Left lobe of liver (tissue), 2 donors: ENCODE results near the gene ARMH4. TPM values are rescaled to one million over a fixed set of nuclear protein-coding genes. Genes with fewer than 3 reads are reported as not detected.

ENCODE experiments used
- ATAC-seq: fragments of 200-7000 bp; cut with Tn5 transposase; one replicate; pipeline ENCODE4 v1.9.1; 2020; ENCODE audit warnings: mild to moderate bottlenecking, moderate library complexity
- DNase-seq: peaks from one replicate; pipeline ENCODE4 v3.0.0-alpha.2; 2020; ENCODE audit warnings: low spot score
- total RNA-seq: library from RNA; stranded (reverse); gene quantifications from one replicate; pipeline ENCODE4 v1.2.1, GENCODE V29; 2021
- donor health status: DM: no; HTN: no; CAD: no; lungs with moderate emphysema.
- donor health status: DM: no; HTN: yes; CAD: no.

The ARMH4 gene
- total RNA-seq, 1 donor from 2014 or later: 0.96 TPM

GRCh38 chr14:58059126-58059525, 92.9 kb downstream of the ARMH4 start:
- ATAC-seq: no peak
- DNase-seq: no peak

DNA sequence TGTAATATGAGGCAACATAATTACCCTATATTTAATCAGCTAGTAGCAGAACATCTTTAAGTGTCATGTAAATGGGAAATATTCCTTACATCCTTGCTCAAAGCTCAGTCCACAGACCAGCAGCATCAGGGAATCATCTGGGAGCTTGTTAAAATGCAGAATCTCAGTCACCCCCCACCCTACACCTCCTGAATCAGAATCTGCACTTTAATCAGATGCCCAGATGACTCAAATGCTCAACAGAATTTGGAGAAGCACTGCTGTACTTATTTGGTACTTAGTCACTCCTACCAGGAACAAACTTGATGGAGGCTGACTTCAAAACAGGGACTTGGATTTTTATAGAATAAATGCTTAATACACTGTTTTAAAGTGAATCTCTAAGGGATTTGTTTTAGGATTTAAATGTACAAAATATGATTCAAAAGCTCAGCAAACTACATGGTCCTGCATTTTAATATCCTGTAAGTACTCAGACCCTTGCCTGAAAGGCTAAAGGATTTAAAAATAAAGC, 96.5 kb downstream of the ARMH4 start:
- no peak for ATAC-seq
- no peak for DNase-seq

- no peak for DNase-seq
- no peak for ATAC-seq
Observed at GRCh38 chr14:58054100-58054499, 97.9 kb downstream of the ARMH4 start.

GRCh38 chr14:58048219-58048618, 103.8 kb downstream of the ARMH4 start:
- DNase-seq: no peak
- ATAC-seq: no peak

DNA sequence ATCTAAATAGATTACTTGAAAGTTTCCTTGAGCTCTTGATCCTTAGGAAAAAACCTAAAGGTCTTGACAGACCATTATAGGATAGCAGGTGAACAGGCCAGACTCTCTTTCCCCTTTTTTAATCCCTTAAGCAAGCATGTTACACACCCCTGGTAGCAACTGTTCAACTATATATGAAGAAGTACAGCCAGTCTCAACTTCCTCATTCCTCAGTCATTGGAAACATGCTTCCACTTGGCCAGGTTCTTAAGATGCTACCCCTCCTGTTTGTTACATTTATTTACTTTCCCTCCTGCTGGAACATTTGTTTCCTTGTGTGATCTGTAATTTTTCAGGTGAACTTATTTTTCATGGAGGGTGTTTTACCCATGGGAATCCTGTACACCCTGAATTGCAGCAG, 124.1 kb downstream of the ARMH4 start:
- ATAC-seq (no peak), DNase-seq (no peak)

GRCh38 chr14:58026967-58027366, 125.0 kb downstream of the ARMH4 start:
- ATAC-seq (no peak), DNase-seq (no peak)

DNA sequence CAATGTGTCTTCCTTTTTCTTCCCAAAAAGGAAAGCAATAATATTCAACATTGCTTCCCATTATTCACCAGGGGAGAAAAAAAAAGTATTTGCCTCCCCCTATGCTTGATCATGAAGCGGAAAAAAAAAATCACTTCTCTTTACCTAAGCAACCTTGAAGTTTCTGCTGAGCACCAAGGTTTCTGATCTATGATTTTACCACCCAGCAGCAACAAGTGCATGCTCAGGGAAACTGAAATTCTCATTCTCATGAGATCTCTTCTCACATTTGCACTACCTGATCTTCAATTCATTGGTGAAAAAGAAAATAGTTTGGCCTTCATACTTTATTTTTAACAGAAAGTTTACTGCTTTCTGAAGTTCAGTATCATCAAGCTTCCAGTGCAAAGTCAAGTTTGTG, 125.8 kb downstream of the ARMH4 start:
- DNase-seq (no peak), ATAC-seq (no peak)

GRCh38 chr14:58014778-58015177, 137.2 kb downstream of the ARMH4 start:
- ATAC-seq (no peak), DNase-seq (no peak)

GRCh38 chr14:58002618-58003017, 149.4 kb downstream of the ARMH4 start:
- ATAC-seq (no peak), DNase-seq (no peak)

DNA sequence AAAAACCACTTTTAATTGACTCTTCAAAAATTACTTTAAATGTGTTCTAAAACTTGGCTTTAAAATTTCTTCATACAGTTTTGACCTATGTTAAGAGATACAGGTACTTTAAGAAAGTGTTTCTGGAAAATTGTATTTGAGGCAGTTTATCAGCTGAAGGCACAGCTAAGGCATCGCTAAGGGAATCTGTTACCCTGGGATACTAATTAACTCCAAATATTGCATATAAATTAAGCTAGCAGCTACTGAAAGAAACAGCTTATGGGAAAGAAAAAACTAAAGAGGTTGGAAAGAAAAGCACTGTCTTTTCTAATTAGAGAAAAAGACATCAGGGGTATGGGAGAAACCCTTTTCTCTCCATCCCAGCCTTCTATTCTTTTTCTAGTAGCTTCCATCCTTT, 152.0 kb downstream of the ARMH4 start:
- ATAC-seq (no peak), DNase-seq (no peak)

DNA sequence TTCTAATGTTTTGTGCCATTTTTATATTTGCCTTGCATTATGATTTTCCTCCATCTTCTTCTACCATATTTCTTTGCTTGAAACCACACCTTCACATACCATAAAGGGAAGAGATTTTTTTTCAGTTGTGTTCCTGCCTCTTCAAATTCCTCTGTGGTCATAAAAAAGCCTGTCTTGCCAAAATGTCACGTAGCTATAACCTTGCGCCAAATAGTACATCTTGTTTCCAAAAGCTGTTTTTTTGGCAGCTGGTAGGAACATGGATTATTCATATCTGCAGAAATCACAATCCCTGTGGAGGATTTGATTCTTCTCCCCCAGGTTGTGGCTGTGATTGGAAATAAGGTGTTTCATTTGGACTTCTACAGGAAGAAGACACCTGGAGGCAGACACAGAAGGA, 152.5 kb downstream of the ARMH4 start:
- DNase-seq: no peak
- ATAC-seq: no peak

- DNase-seq (no peak), ATAC-seq (no peak)
Observed at GRCh38 chr14:57998766-57999165, 153.2 kb downstream of the ARMH4 start.

DNA sequence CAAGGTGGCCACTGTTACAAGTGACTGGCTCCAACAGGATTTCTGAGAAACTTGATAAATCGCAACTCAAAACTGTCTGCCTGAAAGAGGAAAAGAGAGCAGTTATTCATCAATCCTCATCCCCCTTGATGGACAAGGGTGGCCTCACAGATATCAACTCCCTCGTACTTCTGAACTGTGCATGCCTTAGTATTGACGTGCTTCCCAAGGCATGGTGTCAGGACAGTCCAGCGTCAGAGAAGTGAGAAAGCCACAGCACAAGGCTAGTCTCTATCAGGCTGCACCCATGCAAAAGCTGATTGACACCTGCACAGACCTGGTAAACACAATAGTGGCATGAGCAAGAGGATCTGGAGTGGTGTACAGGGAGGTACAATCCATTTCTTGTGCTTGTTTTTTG, 160.7 kb downstream of the ARMH4 start:
- DNase-seq (no peak), ATAC-seq (no peak)

GRCh38 chr14:57988445-57988844, 163.6 kb downstream of the ARMH4 start:
- no peak for ATAC-seq
- DNase-seq: no peak

- ATAC-seq (no peak), DNase-seq (no peak)
Observed at GRCh38 chr14:57987596-57988300, 164.3 kb downstream of the ARMH4 start.

DNA sequence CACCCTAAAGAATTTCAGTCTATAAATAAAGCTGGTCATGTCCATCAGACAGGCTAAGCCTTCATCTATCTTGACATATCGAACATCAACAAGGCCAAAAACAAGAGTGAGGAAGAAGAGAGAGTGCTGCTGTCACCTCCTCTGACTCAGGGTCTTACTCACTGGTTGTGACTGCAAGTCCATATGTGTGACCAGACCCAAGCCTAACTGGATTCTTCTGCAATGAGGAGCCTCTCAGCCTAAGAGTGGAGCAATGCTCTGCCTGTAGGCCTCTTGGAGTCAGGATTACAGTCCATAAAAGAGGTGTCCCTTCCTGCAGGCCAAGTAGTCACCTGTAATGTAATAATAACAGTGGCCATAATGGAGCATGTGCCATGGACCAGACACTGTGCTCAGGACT, 165.0 kb downstream of the ARMH4 start:
- DNase-seq: no peak
- no peak for ATAC-seq

GRCh38 chr14:57982804-57983634, 169.0 kb downstream of the ARMH4 start:
- DNase-seq (no peak), ATAC-seq (no peak)

DNA sequence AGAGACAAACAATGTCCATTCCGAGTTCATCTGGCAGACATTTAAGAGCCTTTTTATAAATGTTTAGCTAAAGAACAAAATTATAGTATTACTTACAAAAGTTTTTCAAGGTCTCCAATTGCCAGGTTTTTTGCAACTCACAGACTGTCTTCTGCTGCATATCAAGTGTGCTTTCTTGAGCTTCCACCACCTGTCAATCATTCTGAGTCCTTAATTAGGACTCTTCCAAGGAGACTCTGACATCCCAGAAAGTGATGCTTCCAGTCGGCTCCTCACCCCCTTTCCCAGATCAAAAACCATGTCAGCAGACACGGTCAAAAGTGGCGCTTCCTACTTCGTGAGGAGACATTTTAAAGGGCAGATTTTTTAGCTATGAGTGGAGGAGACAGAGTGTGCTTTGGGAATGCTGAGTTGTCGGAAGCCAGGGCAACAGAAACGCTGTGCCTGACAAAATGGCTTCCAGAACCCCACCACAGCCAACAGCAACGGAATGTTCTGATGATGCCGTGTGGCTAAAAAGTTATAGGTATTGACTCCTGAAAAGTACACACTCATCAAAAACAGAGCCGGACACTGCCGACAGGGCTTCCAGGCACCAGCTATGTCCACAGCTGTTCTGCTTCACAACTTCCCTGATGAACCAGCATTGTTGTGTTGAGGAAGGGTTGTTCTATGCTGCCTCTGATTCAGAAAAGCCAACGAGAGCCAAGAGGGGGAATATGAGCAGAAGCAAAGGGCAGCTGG, 170.0 kb downstream of the ARMH4 start:
- ATAC-seq (no peak), DNase-seq (no peak)

DNA sequence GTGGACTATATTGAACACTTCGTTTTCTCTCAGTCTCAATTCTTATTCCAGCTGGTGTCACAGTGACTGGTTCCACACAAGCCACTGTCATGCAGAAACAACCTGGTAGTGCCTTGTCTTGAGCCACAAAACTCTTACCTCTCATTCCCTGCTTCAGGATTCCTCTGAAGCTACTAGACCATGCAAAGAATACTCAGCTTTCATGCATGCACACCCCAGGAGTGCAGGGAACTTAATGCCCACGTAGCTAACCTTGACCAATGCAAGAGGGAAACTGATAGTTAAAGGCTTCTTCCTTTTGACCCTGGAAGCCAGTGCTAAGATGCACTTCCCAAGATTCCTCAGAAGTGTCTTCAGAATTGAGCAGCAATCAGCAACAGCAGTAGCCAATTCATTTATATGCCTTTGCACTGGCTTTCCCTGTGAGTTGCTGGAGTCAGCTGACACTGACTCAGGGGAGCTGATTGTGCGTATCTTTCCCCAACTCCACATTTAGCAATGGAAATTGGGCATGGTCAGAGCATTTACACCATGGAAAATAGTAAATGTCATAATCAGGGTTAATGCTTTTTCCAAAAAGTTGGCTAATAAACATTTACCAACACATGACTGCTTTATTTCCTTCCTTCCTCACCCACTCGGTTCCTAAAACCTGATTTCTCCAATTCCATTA, 172.5 kb downstream of the ARMH4 start:
- ATAC-seq (no peak), DNase-seq (no peak)

- no peak for ATAC-seq
Observed at GRCh38 chr14:57976701-57977100, 175.3 kb downstream of the ARMH4 start.

DNA sequence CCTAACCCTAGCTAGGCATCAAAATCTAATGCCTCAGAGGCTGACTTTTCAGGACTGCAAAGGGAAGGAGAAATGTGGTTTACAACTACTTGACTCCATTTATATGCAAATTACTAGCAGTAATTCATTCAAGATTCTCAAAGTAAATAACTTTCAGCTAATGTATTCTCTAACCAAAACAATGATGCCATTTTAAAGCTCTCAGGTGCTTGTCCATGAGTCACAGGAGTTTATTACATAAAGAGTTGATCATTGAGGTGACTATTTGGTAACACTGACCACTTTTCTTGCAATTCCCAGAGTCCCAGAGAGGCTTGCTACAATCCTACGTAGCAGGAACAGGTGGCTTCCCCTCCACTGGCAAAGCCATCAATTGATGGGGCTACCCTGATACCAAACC, 177.1 kb downstream of the ARMH4 start:
- no peak for ATAC-seq
- no peak for DNase-seq

More at GRCh38 chr14:57976701-57977100, 175.3 kb downstream of the ARMH4 start:
- no peak for DNase-seq
